Right cardiac atrium (tissue), 5 donors: ENCODE results near the gene HEMGN. TPM values are rescaled to one million over a fixed set of nuclear protein-coding genes. Genes with fewer than 3 reads are reported as not detected.

ENCODE experiments used
- ATAC-seq, 2 donors: fragments of 200-7000 bp; cut with Tn5 transposase; one replicate each; pipeline versions ENCODE4 v1.8.0 to v1.9.1; 2020; ENCODE audit warnings: moderate library complexity in 2 of 2, mild to moderate bottlenecking in 1 of 2
- DNase-seq, 3 donors: peaks; one replicate each; pipeline ENCODE4 v3.0.0-alpha.2; 2020
- H3K27ac ChIP-seq: one replicate; pipeline ENCODE4 v1.5.1; 2013; ENCODE audit warnings: mild to moderate bottlenecking, low read length, control low read depth, moderate library complexity
- H3K27me3 ChIP-seq: one replicate; pipeline ENCODE4 v1.6.1; 2013; ENCODE audit not compliant: control insufficient read depth, insufficient read depth
- H3K4me1 ChIP-seq: one replicate; pipeline ENCODE4 v1.6.1; 2013; ENCODE audit warnings: low read length; ENCODE audit not compliant: control insufficient read depth, insufficient read depth
- H3K4me3 ChIP-seq: one replicate; pipeline ENCODE4 v1.5.1; 2013; ENCODE audit warnings: low read length, control low read depth
- H3K9me3 ChIP-seq: one replicate; pipeline ENCODE4 v1.6.1; 2013; ENCODE audit warnings: low read length; ENCODE audit not compliant: control insufficient read depth
- WGBS: extraction: QIAGEN DNeasy Blood & Tissue Kit; methylation state at CpG from one replicate; pipeline ENCODE4 v1.1.7; 2013; 5-methylcytosine and 5-hydroxymethylcytosine counted together
- intact Hi-C, 4 donors: fragments of 100-400 bp; cut with DNase I; formaldehyde crosslinking; loops; one replicate each; pipeline versions ENCODE4 v1.11.0 to v1.14.0; 2022 to 2023
- long read RNA-seq, 4 donors: library from polyadenylated mRNA; unstranded; transcript quantifications; one replicate each; pipeline ENCODE4 v2.0.0, GENCODE V29; 2020 to 2021
- polyA plus RNA-seq: library from polyadenylated mRNA; stranded (reverse); fragments of 200-250 nt; gene quantifications from one replicate; pipeline ENCODE4 v1.2.3, GENCODE V29; 2013
- total RNA-seq, 4 donors: library from RNA; stranded (reverse); fragmentation: NEBNext Ultra II Directional; extraction: Animal tissue kit (Norgen Biotek cat#: 25700); gene quantifications; one replicate each; pipeline ENCODE4 v1.2.1, GENCODE V29; 2021
- donor health status: healthy with polysubstance abuse.
- donor health status: DM: no; HTN: yes; CAD: no.
- donor health status: DM: no; HTN: no; CAD: no.
- donor health status: DM: no; HTN: yes; CAD: no; lungs with severe emphysema.
- donor health status: DM: yes; HTN: yes; CAD: no.

The HEMGN gene
- not detected for total RNA-seq
- not detected for polyA plus RNA-seq
- long read RNA-seq, donor 1: 0 reads
- long read RNA-seq, donor 2: 0 reads
- long read RNA-seq, donor 3: 0 reads
- long read RNA-seq, donor 4: 0 reads

GRCh38 chr9:97938081-97938644, at the start of gene HEMGN:
TSS of gene HEMGN (minus strand) at chr9:97938172. CDS start at chr9:97938136, 36 bp downstream.
- Histone ChIP-seq H3K9me3 (no peaks in the 10 kb centered on the region), H3K4me1 (no peaks in the 10 kb centered on the region), H3K4me3 (no peak within 1 kb of the TSS), H3K27ac (no peak within 1 kb of the TSS), H3K27me3 (peaks cover 6% of the 10 kb centered on the region)
- intact Hi-C loops: no loop called here
- ATAC-seq: no peak
- DNase-seq: no peak
- 48% methylated on average over 3 of the region's 3 CpGs for WGBS

- Histone ChIP-seq H3K27ac (no peak overlapping the region), H3K9me3 (no peaks in the 10 kb centered on the region), H3K4me3 (no peak overlapping the region), H3K4me1 (peaks cover 4% of the 10 kb centered on the region), H3K27me3 (no peaks in the 10 kb centered on the region)
- ATAC-seq: no peak
- DNase-seq: no peak
- intact Hi-C loops: loop anchor here in 2 of 4 donors (10.0 kb wide), 2 partner anchors 47 to 63 kb away; partner anchors contain the start of gene TRMO (in 2 of the 2)
- 86% methylated on average over 5 of the region's 5 CpGs for WGBS
These were observed 49.5 kb upstream of the HEMGN start for GRCh38 chr9:97987487-97987886.

- peak overlapping the region; percentile 93 for H3K4me3 ChIP-seq
- ATAC-seq (no peak), DNase-seq (peak; percentile 17 to 69 (median 68))
- no peaks in the 10 kb centered on the region for H3K27me3 ChIP-seq
- H3K4me1 ChIP-seq: peaks cover 4% of the 10 kb centered on the region
- WGBS: 12% methylated on average over 59 of the region's 59 CpGs
- peak overlapping the region; percentile 97 for H3K27ac ChIP-seq
- intact Hi-C loops: loop anchor here in 2 of 4 donors (10.0 kb wide), 2 partner anchors 50 to 60 kb away; partner anchors contain the start of gene TRMO (in 2 of the 2)
- no peaks in the 10 kb centered on the region for H3K9me3 ChIP-seq
These were observed 47.3 kb upstream of the HEMGN start for GRCh38 chr9:97985058-97985861.

GRCh38 chr9:97984188-97985057, 46.5 kb upstream of the HEMGN start:
- WGBS: under 1% methylated on average over 116 of the region's 116 CpGs
- Histone ChIP-seq H3K27me3 (no peaks in the 10 kb centered on the region), H3K9me3 (no peaks in the 10 kb centered on the region), H3K4me3 (peak overlapping the region; percentile 93), H3K27ac (peak overlapping the region; percentile 97), H3K4me1 (peaks cover 4% of the 10 kb centered on the region)
- peak; percentile 89 to 95 (median 95) for DNase-seq
- intact Hi-C loops: loop anchor here in 3 of 4 donors (5.0 to 10.0 kb wide), 4 partner anchors 48 to 62 kb away; partner anchors contain the start of gene TRMO (in 3 of the 3)
- peak; percentile 38 to 42 for ATAC-seq

GRCh38 chr9:97983589-97984187, 45.7 kb upstream of the HEMGN start:
- no peaks in the 10 kb centered on the region for H3K27me3 ChIP-seq
- H3K4me1 ChIP-seq: peaks cover 4% of the 10 kb centered on the region
- ATAC-seq: peak; percentile 48 to 53
- under 1% methylated on average over 70 of the region's 70 CpGs for WGBS
- H3K27ac ChIP-seq: peak overlapping the region; percentile 97
- H3K9me3 ChIP-seq: no peaks in the 10 kb centered on the region
- peak overlapping the region; percentile 93 for H3K4me3 ChIP-seq
- intact Hi-C loops: loop anchor here in 3 of 4 donors (5.0 to 10.0 kb wide), 4 partner anchors 49 to 61 kb away; partner anchors contain the start of gene TRMO (in 3 of the 3)
- DNase-seq: peak; percentile 51 to 85 (median 78)

GRCh38 chr9:97982683-97983588, 45.0 kb upstream of the HEMGN start, which contains the start of gene ANP32B:
TSS of gene ANP32B (plus strand) at chr9:97983341. CDS start at chr9:97983556, 215 bp downstream.
- peaks cover 2% of the 10 kb centered on the region for H3K4me1 ChIP-seq
- under 1% methylated on average over 105 of the region's 105 CpGs for WGBS

GRCh38 chr9:97981846-97982682, 44.1 kb upstream of the HEMGN start:
- ATAC-seq: no peak
- 52% methylated on average over 15 of the region's 15 CpGs for WGBS
- DNase-seq: peak in 1 of 3 donors; percentile 34
- intact Hi-C loops: loop anchor here in 3 of 4 donors (5.0 to 10.0 kb wide), 4 partner anchors 50 to 60 kb away; partner anchors contain the start of gene TRMO (in 3 of the 3)
- peaks cover 2% of the 10 kb centered on the region for H3K4me1 ChIP-seq
- H3K27me3 ChIP-seq: no peaks in the 10 kb centered on the region
- H3K4me3 ChIP-seq: peak overlapping the region; percentile 50
- no peaks in the 10 kb centered on the region for H3K9me3 ChIP-seq
- no peak overlapping the region for H3K27ac ChIP-seq

More at GRCh38 chr9:97982683-97983588, 45.0 kb upstream of the HEMGN start, which contains the start of gene ANP32B:
- Histone ChIP-seq H3K27me3 (no peaks in the 10 kb centered on the region), H3K27ac (peak within 1 kb of the TSS; percentile 97), H3K4me3 (peak within 1 kb of the TSS; percentile 93), H3K9me3 (no peaks in the 10 kb centered on the region)
- peak; percentile 94 for ATAC-seq
- DNase-seq: peak; percentile 93 to 97 (median 97)
- intact Hi-C loops: loop anchor here in 3 of 4 donors (5.0 to 10.0 kb wide), 4 partner anchors 49 to 61 kb away; partner anchors contain the start of gene TRMO (in 3 of the 3)

- intact Hi-C loops: loop anchor here in 3 of 4 donors (5.0 to 10.0 kb wide), 4 partner anchors 51 to 59 kb away; partner anchors contain the start of gene TRMO (in 3 of the 3)
- DNase-seq (peak; percentile 67 to 81 (median 74)), ATAC-seq (peak; percentile 15)
- Histone ChIP-seq H3K4me3 (no peak overlapping the region), H3K27me3 (no peaks in the 10 kb centered on the region), H3K9me3 (no peaks in the 10 kb centered on the region), H3K4me1 (peaks cover 2% of the 10 kb centered on the region), H3K27ac (peak overlapping the region; percentile 65)
- WGBS: 46% methylated on average over 10 of the region's 10 CpGs
These were observed 43.2 kb upstream of the HEMGN start for GRCh38 chr9:97980918-97981845.
